K562 (cell line): ENCODE data around the gene VPS13D. TPM values are rescaled to one million over a fixed set of nuclear protein-coding genes. Genes with fewer than 3 reads are reported as not detected.

Experiments used
- ATAC-seq: fragments of 200-7000 bp; cut with Tn5 transposase; 3 replicates; pipeline ENCODE4 v1.9.1; 2020; ENCODE audit warnings: moderate library complexity
- BruUV-seq: library from RNA; stranded (reverse); fragments of 400-500 nt; replicated peaks from 2 replicates; lab custom pipeline; 2021; lab: Mats Ljungman, UMichigan
- CTCF ChIA-PET: fragments of 300-600 bp; formaldehyde crosslinking; extraction: SDS; loops from one replicate; lab custom pipeline; 2021; ENCODE audit warnings: low intra/inter-chr PET ratio; lab: Yijun Ruan, JAX
- POLR2A ChIA-PET: fragments of 300-600, 350-650 bp; sonication (Branson Sonifier 250); formaldehyde crosslinking; extraction: SDS; loops from one replicate; lab custom pipeline; 2021; ENCODE audit warnings: antibody characterized with exemption, inconsistent platforms; lab: Yijun Ruan, JAX
- DNase-seq, 4 experiments: peaks; one replicate each; pipeline versions ENCODE4 v3.0.0 to v3.0.0-alpha.2; 2011 to 2018; ENCODE audit warnings: low spot score in 3 of 4, mixed read lengths in 3 of 4; ENCODE audit errors: extremely low read depth in 1 of 4
- FAIRE-seq: peaks from 2 replicates; lab custom pipeline; 2011; peaks lifted over from hg19 to GRCh38; lab: Jason Lieb, UNC
- H2AFZ ChIP-seq: 2 replicates; pipeline ENCODE4 v1.6.0; 2011; ENCODE audit warnings: low read depth, low read length, control low read depth, inconsistent platforms
- H3K27ac ChIP-seq: fragments of 200-600 bp; 3 replicates; pipeline ENCODE4 v1.8.0; 2011; ENCODE audit warnings: low read depth, mild to moderate bottlenecking, control low read depth, inconsistent platforms, low read length, moderate library complexity, mixed read lengths; ENCODE audit errors: extremely low read depth
- H3K27me3 ChIP-seq, 2 experiments: fragments of 300-600 bp in 1 of 2; 2 replicates in 1 of 2; 3 replicates in 1 of 2; pipeline versions ENCODE4 v1.6.0 to v1.8.0; 2011; ENCODE audit warnings: inconsistent platforms in 2 of 2, low read length in 2 of 2, mild to moderate bottlenecking in 1 of 2, mixed read lengths in 1 of 2, moderate library complexity in 1 of 2; ENCODE audit not compliant: control insufficient read depth in 2 of 2, insufficient read depth in 2 of 2
- H3K36me3 ChIP-seq: fragments of 300-600 bp; 3 replicates; pipeline ENCODE4 v1.8.0; 2011; ENCODE audit warnings: mild to moderate bottlenecking, low read length, inconsistent platforms; ENCODE audit not compliant: control insufficient read depth, insufficient read depth
- H3K4me1 ChIP-seq, 2 experiments: fragments of 200-600 bp in 1 of 2; replicated peaks in 1 of 2; 2 replicates in 1 of 2; 3 replicates in 1 of 2; pipeline versions ENCODE4 v1.5.1 to v1.8.0; 2011; ENCODE audit warnings: inconsistent platforms in 2 of 2, low read length in 2 of 2, mild to moderate bottlenecking in 1 of 2, mixed read lengths in 1 of 2, moderate library complexity in 1 of 2; ENCODE audit not compliant: control insufficient read depth in 2 of 2, insufficient read depth in 2 of 2
- H3K4me2 ChIP-seq: 2 replicates; pipeline ENCODE4 v1.6.1; 2011; ENCODE audit warnings: low read length, control low read depth, inconsistent platforms, mixed read lengths; ENCODE audit not compliant: insufficient read depth
- H3K4me3 ChIP-seq: fragments of 200-600 bp; sonication (generic), shearing (Covaris generic); 2 replicates; pipeline ENCODE4 v1.5.1; 2016; ENCODE audit warnings: control low read depth, inconsistent platforms
- H3K79me2 ChIP-seq: fragments of 200-600 bp; 3 replicates; pipeline ENCODE4 v1.8.0; 2011; ENCODE audit warnings: low read length, inconsistent platforms; ENCODE audit not compliant: control insufficient read depth, insufficient read depth
- H3K9ac ChIP-seq, 2 experiments: 2 replicates each; pipeline versions ENCODE4 v1.6.0 to v1.6.1; 2011; ENCODE audit warnings: low read depth in 2 of 2, low read length in 2 of 2, control low read depth in 1 of 2, inconsistent platforms in 1 of 2, mild to moderate bottlenecking in 1 of 2, mixed read lengths in 1 of 2; ENCODE audit not compliant: insufficient read depth in 1 of 2
- H3K9me1 ChIP-seq: one replicate; pipeline ENCODE4 v1.6.0; 2011; ENCODE audit warnings: inconsistent platforms, mild to moderate bottlenecking, low read length, moderate library complexity; ENCODE audit not compliant: control insufficient read depth, insufficient read depth
- H3K9me3 ChIP-seq: replicated peaks from 2 replicates; pipeline ENCODE4 v1.5.1; 2011; ENCODE audit warnings: low read depth, low read length, inconsistent platforms; ENCODE audit not compliant: control insufficient read depth, insufficient read depth
- H4K20me1 ChIP-seq: replicated peaks from 2 replicates; pipeline ENCODE4 v1.6.1; 2011; ENCODE audit warnings: low read length, inconsistent platforms, mixed read lengths; ENCODE audit not compliant: control insufficient read depth, insufficient read depth
- BMI1 ChIP-seq: fragments of 150-350 bp; IDR thresholded peaks from 2 replicates; pipeline ENCODE4 v1.6.1; 2014; ENCODE audit warnings: low read length
- CBX8 ChIP-seq: fragments of 200-600 bp; sonication (generic); IDR thresholded peaks from 2 replicates; pipeline ENCODE4 v1.6.1; 2012; ENCODE audit warnings: borderline replicate concordance, mixed run types, low read depth, mild to moderate bottlenecking, moderate library complexity, mixed read lengths, low read length, control low read depth, inconsistent platforms; ENCODE audit not compliant: poor library complexity, severe bottlenecking; ENCODE audit errors: extremely low read depth
- HNRNPK ChIP-seq: fragments of 200-400 bp; formaldehyde crosslinking; IDR thresholded peaks from one replicate; pipeline ENCODE4 v1.6.1; 2018; ENCODE audit warnings: mild to moderate bottlenecking, low read depth, low read length; ENCODE audit not compliant: poor library complexity, severe bottlenecking
- MXD1 ChIP-seq: fragments of 250-450 bp; sonication (Bioruptor Pico); IDR thresholded peaks from 2 replicates; pipeline ENCODE4 v1.8.0; 2021; ENCODE audit warnings: borderline replicate concordance, mild to moderate bottlenecking, moderate library complexity; ENCODE audit not compliant: poor library complexity, severe bottlenecking
- NFXL1 ChIP-seq: fragments of 450-650 bp; formaldehyde crosslinking; IDR thresholded peaks from 2 replicates; pipeline ENCODE4 v1.4.0; 2021; ENCODE audit warnings: mild to moderate bottlenecking
- PATZ1 ChIP-seq: fragments of 250-450 bp; sonication (Bioruptor Pico); IDR thresholded peaks from 2 replicates; pipeline ENCODE4 v1.5.0; 2020; ENCODE audit warnings: mild to moderate bottlenecking, borderline replicate concordance
- POLR2A ChIP-seq: fragments of 450-650 bp; conservative IDR thresholded peaks from 2 replicates; pipeline ENCODE4 v1.6.1; 2016
- PPARD ChIP-seq: fragments of 250-450 bp; sonication (Bioruptor Pico); IDR thresholded peaks from 2 replicates; pipeline ENCODE4 v1.8.0; 2022; ENCODE audit warnings: inconsistent platforms, mild to moderate bottlenecking, moderate library complexity
- PTTG1 ChIP-seq: fragments of 450-650 bp; IDR thresholded peaks from 2 replicates; pipeline ENCODE4 v1.6.1; 2016; ENCODE audit warnings: low read depth, mild to moderate bottlenecking, missing genetic modification characterization, missing compliant biosample characterization
- PURB ChIP-seq: sonication (generic); formaldehyde crosslinking; IDR thresholded peaks from 2 replicates; pipeline ENCODE4 v1.9.0; 2021; ENCODE audit warnings: low read depth, mild to moderate bottlenecking, missing genetic modification reagents
- ZC3H11A ChIP-seq: IDR thresholded peaks from 2 replicates; pipeline ENCODE4 v1.6.1; 2012; ENCODE audit warnings: low read depth, low read length, improper control_type of control experiment
- ZNF12 ChIP-seq: sonication (generic); formaldehyde crosslinking; IDR thresholded peaks from 2 replicates; pipeline ENCODE4 v1.4.0; 2020; ENCODE audit warnings: mild to moderate bottlenecking, missing genetic modification reagents
- ZNF146 ChIP-seq: IDR thresholded peaks from one replicate; pipeline ENCODE4 v1.6.1; 2018; ENCODE audit warnings: missing compliant biosample characterization; ENCODE audit not compliant: unreplicated experiment
- ZNF165 ChIP-seq: fragments of 250-450 bp; sonication (Bioruptor Pico); IDR thresholded peaks from 2 replicates; pipeline ENCODE4 v1.4.0; 2020; ENCODE audit warnings: borderline replicate concordance
- ZNF512 ChIP-seq: IDR thresholded peaks from 2 replicates; pipeline ENCODE4 v1.6.1; 2016; ENCODE audit warnings: missing genetic modification characterization, missing compliant biosample characterization
- ZNF76 ChIP-seq: fragments of 250-450 bp; sonication (Bioruptor Pico); IDR thresholded peaks from 2 replicates; pipeline ENCODE4 v1.4.0; 2020; ENCODE audit warnings: mild to moderate bottlenecking, moderate library complexity, borderline replicate concordance
- WGBS: fragments of 100-300 bp; shearing (Covaris generic); methylation state at CpG from one replicate; pipeline ENCODE4 v1.1.6; 2016; ENCODE audit warnings: low coverage, mixed read lengths; ENCODE audit not compliant: insufficient coverage; ENCODE audit errors: missing lambda C conversion rate; 5-methylcytosine and 5-hydroxymethylcytosine counted together
- in situ Hi-C: fragments of 300-500 bp; cut with MboI; formaldehyde crosslinking; loops from 4 replicates; pipeline ENCODE4 v1.15.0; 2018; ENCODE audit warnings: inconsistent platforms, mixed read lengths
- intact Hi-C: fragments of 100-400 bp; cut with micrococcal nuclease; formaldehyde crosslinking; loops from 2 replicates; pipeline ENCODE4 v1.14.2; 2022
- polyA plus RNA-seq, 8 experiments: library from polyadenylated mRNA; depleted of rRNA in 4 of 8; stranded (reverse) in 5 of 8; unstranded in 3 of 8; fragments of >200 nt; fragmentation: Nextera tagmentation in 2 of 8; fragmentation: Illumina TruSeq in 1 of 8; extraction: Ambion mirVana in 2 of 8; extraction: Trizol in 1 of 8; gene quantifications; 2 replicates each; pipeline versions ENCODE4 v1.2.1 to v1.2.3, GENCODE V29; 2011 to 2014; ENCODE audit warnings: inconsistent platforms in 1 of 8, missing spikeins in 1 of 8
- total RNA-seq, 7 experiments: library from RNA; depleted of rRNA in 6 of 7; stranded (reverse); fragments of >200 nt in 6 of 7; fragmentation: Illumina TruSeq in 2 of 7; extraction: Trizol in 2 of 7; gene quantifications; 2 replicates each; pipeline versions ENCODE4 v1.2.1 to v1.2.3, GENCODE V29; 2011 to 2021; ENCODE audit warnings: low replicate concordance in 1 of 7

Gene VPS13D
- total and polyA plus RNA-seq, 9 of the 15 experiments (the other 6 are each of a cell fraction or from before 2014, with no cell fraction given) = 6.1 to 51.5 (median 38.5) TPM

GRCh38 chr1:12556957-12557935 lies 327.4 kb downstream of the VPS13D start:
- CTCF ChIA-PET = no interaction called here
- Histone ChIP-seq H3K36me3 (no peaks in the 10 kb centered on the region), H3K27ac (no peak overlapping the region), H3K9ac (peak overlapping the region in 1 of 2 experiments; percentile 84; a peak in 2 of 4 replicates), H3K4me3 (no peak overlapping the region), H3K9me3 (peaks cover 5% of the 10 kb centered on the region), H4K20me1 (no peaks in the 10 kb centered on the region), H3K4me1 (peaks cover 3 to 36% of the 10 kb centered on the region in 2 experiments; a peak in 3 of 5 replicates), H3K27me3 (no peaks in the 10 kb centered on the region), H3K79me2 (no peaks in the 10 kb centered on the region), H3K9me1 (no peaks in the 10 kb centered on the region), H2AFZ (peak overlapping the region; percentile 83), H3K4me2 (no peak overlapping the region)
- BruUV-seq = no TSS peak
- intact Hi-C loops (no loop called here), in situ Hi-C loops (no loop called here)
- DNase-seq (no peak), ATAC-seq (no peak), FAIRE-seq (no peak)
- 89% methylated on average over 17 of the region's 17 CpGs for WGBS
- POLR2A ChIA-PET = interaction anchor here (1.0 to 1.4 kb wide), 3 partner anchors 15 to 80 kb away, joined by 4 read pairs; no protein-coding TSS in a partner anchor
- TF ChIP-seq HNRNPK (no peak), PTTG1 (tag) (no peak), ZC3H11A (no peak), ZNF165 (no peak), BMI1 (no peak), CBX8 (no peak), NFXL1 (no peak), PATZ1 (no peak), ZNF12 (CRISPR knock-in tag) (no peak), ZNF76 (no peak), PPARD (CRISPR knock-in tag) (no peak), PURB (CRISPR knock-in tag) (no peak), ZNF512 (tag) (no peak), ZNF146 (CRISPR knock-in tag) (no peak), POLR2A (no peak), MXD1 (CRISPR knock-in tag) (no peak)
